Measurements from ENCODE around the gene PRDM15. TPM values are rescaled to one million over a fixed set of nuclear protein-coding genes. Genes with fewer than 3 reads are reported as not detected.

The PRDM15 gene
- total RNA-seq, 1 experiment from 2014 or later: 16.7 TPM

- no TSS peak for BruUV-seq (replicated peaks)
These were observed 35.8 kb upstream of the PRDM15 start for GRCh38 chr21:41914965-41915364.

GRCh38 chr21:41914358-41914757 is 35.2 kb upstream of the PRDM15 start:
- no peaks in the 10 kb centered on the region for H3K9me3 ChIP-seq (ENCODE audit: low read depth, low read length, poor library complexity, severe bottlenecking)
- H3K4me3 ChIP-seq (ENCODE audit: low read depth, low read length, poor library complexity, severe bottlenecking): no peak overlapping the region
- POLR2A ChIA-PET (ENCODE audit: low non-redundant PET): interaction anchor here (0.6 kb wide), 1 partner anchor 1835 kb away, joined by 3 read pairs; no protein-coding TSS in a partner anchor
- intact Hi-C loops (cut with micrococcal nuclease; ENCODE audit: unreplicated experiment): no loop called here
- CTCF ChIA-PET: no interaction called here
- H3K4me1 ChIP-seq (ENCODE audit: insufficient read depth, low read length, poor library complexity, severe bottlenecking): no peaks in the 10 kb centered on the region
- DNase-seq (ENCODE audit: low spot score): no peak
- no peak for TF ChIP-seq CTCF (conservative IDR thresholded peaks at IDR 0.05; ENCODE audit: low read depth, low read length)
- BruUV-seq (replicated peaks): no TSS peak
- H3K27me3 ChIP-seq (replicated peaks; ENCODE audit: insufficient read depth, low read depth, low read length, poor library complexity): no peaks in the 10 kb centered on the region
- H3K27ac ChIP-seq (ENCODE audit: low read depth, low read length, poor library complexity, severe bottlenecking): no peak overlapping the region
- H3K36me3 ChIP-seq (ENCODE audit: insufficient read depth, low read length, poor library complexity, severe bottlenecking): no peaks in the 10 kb centered on the region

More at GRCh38 chr21:41914965-41915364, 35.8 kb upstream of the PRDM15 start:
- ChIA-PET POLR2A (ENCODE audit: low non-redundant PET) (interaction anchor here (0.6 kb wide), 1 partner anchor 1835 kb away, joined by 3 read pairs; no protein-coding TSS in a partner anchor), CTCF (no interaction called here)
- H3K4me3 ChIP-seq (ENCODE audit: low read depth, low read length, poor library complexity, severe bottlenecking): no peak overlapping the region
- H3K36me3 ChIP-seq (ENCODE audit: insufficient read depth, low read length, poor library complexity, severe bottlenecking): no peaks in the 10 kb centered on the region
- H3K4me1 ChIP-seq (ENCODE audit: insufficient read depth, low read length, poor library complexity, severe bottlenecking): no peaks in the 10 kb centered on the region
- DNase-seq (ENCODE audit: low spot score): no peak
- no peaks in the 10 kb centered on the region for H3K9me3 ChIP-seq (ENCODE audit: low read depth, low read length, poor library complexity, severe bottlenecking)
- intact Hi-C loops (cut with micrococcal nuclease; ENCODE audit: unreplicated experiment): no loop called here
- H3K27ac ChIP-seq (ENCODE audit: low read depth, low read length, poor library complexity, severe bottlenecking): no peak overlapping the region
- TF ChIP-seq CTCF (conservative IDR thresholded peaks at IDR 0.05; ENCODE audit: low read depth, low read length) (no peak), EZH2 (IDR thresholded peaks at IDR 0.05; ENCODE audit: borderline replicate concordance, low read depth, low read length, poor library complexity, severe bottlenecking) (no peak)
- no peaks in the 10 kb centered on the region for H3K27me3 ChIP-seq (replicated peaks; ENCODE audit: insufficient read depth, low read depth, low read length, poor library complexity)

- Histone ChIP-seq H3K27ac (ENCODE audit: low read depth, low read length, poor library complexity, severe bottlenecking) (no peak overlapping the region), H3K4me1 (ENCODE audit: insufficient read depth, low read length, poor library complexity, severe bottlenecking) (no peaks in the 10 kb centered on the region), H3K9me3 (ENCODE audit: low read depth, low read length, poor library complexity, severe bottlenecking) (no peaks in the 10 kb centered on the region), H3K27me3 (replicated peaks; ENCODE audit: insufficient read depth, low read depth, low read length, poor library complexity) (no peaks in the 10 kb centered on the region), H3K36me3 (ENCODE audit: insufficient read depth, low read length, poor library complexity, severe bottlenecking) (no peaks in the 10 kb centered on the region), H3K4me3 (ENCODE audit: low read depth, low read length, poor library complexity, severe bottlenecking) (no peak overlapping the region)
- ChIA-PET CTCF (no interaction called here), POLR2A (ENCODE audit: low non-redundant PET) (no interaction called here)
- TF ChIP-seq EZH2 (IDR thresholded peaks at IDR 0.05; ENCODE audit: borderline replicate concordance, low read depth, low read length, poor library complexity, severe bottlenecking) (no peak), CTCF (conservative IDR thresholded peaks at IDR 0.05; ENCODE audit: low read depth, low read length) (no peak)
- no peak for DNase-seq (ENCODE audit: low spot score)
- intact Hi-C loops (cut with micrococcal nuclease; ENCODE audit: unreplicated experiment): no loop called here
- no TSS peak for BruUV-seq (replicated peaks)
These were observed 34.1 kb upstream of the PRDM15 start for GRCh38 chr21:41913230-41913629.

Measured in A673 (cell line).